T-helper 2 cell (primary cell): ENCODE results near the gene UBE2A.

Experiments used
- DNase-seq, 5 experiments: peaks; one replicate each; pipeline versions ENCODE4 v3.0.0 to v3.0.0-alpha.2; 2012 to 2022

The UBE2A gene

GRCh38 chrX:119614776-119615175 is 40.4 kb downstream of the UBE2A start:
- DNase-seq, result peak in 1 of 5 experiments; percentile 9

- no peak for DNase-seq
Measured at GRCh38 chrX:119617517-119618164, 43.3 kb downstream of the UBE2A start.

- no peak for DNase-seq
Measured at GRCh38 chrX:119618439-119618838, 44.1 kb downstream of the UBE2A start.

- DNase-seq, result no peak
Measured at GRCh38 chrX:119622356-119623232, 48.2 kb downstream of the UBE2A start.

GRCh38 chrX:119624417-119624816 is 50.1 kb downstream of the UBE2A start:
- DNase-seq, result no peak

- DNase-seq, result no peak
Measured at GRCh38 chrX:119624951-119625668, 50.7 kb downstream of the UBE2A start.

GRCh38 chrX:119625843-119626242 is 51.5 kb downstream of the UBE2A start:
- no peak for DNase-seq
